CD14-positive monocyte (primary cell): ENCODE results near the gene WWOX. TPM values are rescaled to one million over a fixed set of nuclear protein-coding genes. Genes with fewer than 3 reads are reported as not detected.

Experiments used
- DNase-seq, 3 donors: peaks; one replicate each; pipeline ENCODE4 v3.0.0-alpha.2; 2011 to 2022
- H2AFZ ChIP-seq: 2 replicates; pipeline ENCODE4 v1.6.0; 2012; ENCODE audit warnings: mild to moderate bottlenecking, low read depth, low read length, inconsistent platforms; ENCODE audit not compliant: insufficient read depth, poor library complexity, severe bottlenecking
- H3K27ac ChIP-seq, 2 donors: 1 replicate in 1 of 2; 2 replicates in 1 of 2; pipeline ENCODE4 v1.5.1; 2012 to 2013; ENCODE audit warnings: low read length in 2 of 2, control low read depth in 1 of 2, inconsistent platforms in 1 of 2, low read depth in 1 of 2, mild to moderate bottlenecking in 1 of 2
- H3K27me3 ChIP-seq, 2 donors: one replicate each; pipeline versions ENCODE4 v1.6.0 to v1.6.1; 2011 to 2013; ENCODE audit warnings: low read length in 2 of 2; ENCODE audit not compliant: control insufficient read depth in 2 of 2, insufficient read depth in 2 of 2
- H3K36me3 ChIP-seq, 2 donors: replicated peaks in 1 of 2; 1 replicate in 1 of 2; 2 replicates in 1 of 2; pipeline versions ENCODE4 v1.5.1 to v1.6.1; 2012 to 2013; ENCODE audit warnings: low read length in 2 of 2, control low read depth in 1 of 2, inconsistent platforms in 1 of 2, mild to moderate bottlenecking in 1 of 2; ENCODE audit not compliant: insufficient read depth in 2 of 2, control insufficient read depth in 1 of 2
- H3K4me1 ChIP-seq, 2 donors: 1 replicate in 1 of 2; 2 replicates in 1 of 2; pipeline versions ENCODE4 v1.5.1 to v1.6.1; 2012 to 2013; ENCODE audit warnings: low read length in 2 of 2, control low read depth in 1 of 2, inconsistent platforms in 1 of 2, mild to moderate bottlenecking in 1 of 2, moderate library complexity in 1 of 2; ENCODE audit not compliant: insufficient read depth in 2 of 2, control insufficient read depth in 1 of 2
- H3K4me2 ChIP-seq: replicated peaks from 2 replicates; pipeline ENCODE3; 2012; ENCODE audit warnings: low read length, moderate library complexity, mild to moderate bottlenecking; ENCODE audit not compliant: poor library complexity, severe bottlenecking; ENCODE audit errors: extremely low read depth
- H3K4me3 ChIP-seq, 3 experiments: fragments of 200-600 bp in 1 of 3; sonication (generic) in 1 of 3; replicated peaks in 1 of 3; 1 replicate in 2 of 3; 2 replicates in 1 of 3; pipeline ENCODE4 v1.5.1; 2011 to 2013; ENCODE audit warnings: low read length in 3 of 3, mild to moderate bottlenecking in 3 of 3, control low read depth in 2 of 3, low read depth in 2 of 3, inconsistent platforms in 1 of 3, moderate library complexity in 1 of 3
- H3K79me2 ChIP-seq: 2 replicates; pipeline ENCODE4 v1.6.0; 2012; ENCODE audit warnings: mild to moderate bottlenecking, control low read depth, inconsistent platforms, low read length, moderate library complexity; ENCODE audit not compliant: insufficient read depth
- H3K9ac ChIP-seq: 2 replicates; pipeline ENCODE4 v1.6.0; 2017; ENCODE audit warnings: low read length, mild to moderate bottlenecking; ENCODE audit not compliant: insufficient read depth, poor library complexity, severe bottlenecking
- H3K9me3 ChIP-seq, 2 donors: replicated peaks in 1 of 2; 1 replicate in 1 of 2; 2 replicates in 1 of 2; pipeline versions ENCODE4 v1.5.1 to v1.6.1; 2012 to 2013; ENCODE audit warnings: low read length in 2 of 2, control low read depth in 1 of 2; ENCODE audit not compliant: control insufficient read depth in 1 of 2, insufficient read depth in 1 of 2
- H4K20me1 ChIP-seq: 2 replicates; pipeline ENCODE4 v1.6.0; 2012; ENCODE audit warnings: mild to moderate bottlenecking, low read length, control low read depth, moderate library complexity; ENCODE audit not compliant: insufficient read depth
- H3K27ac Mint-ChIP-seq, 7 donors: one replicate each; pipeline ENCODE4 v1.8.0; 2020; ENCODE audit warnings: mild to moderate bottlenecking in 7 of 7, mixed read lengths in 7 of 7, moderate library complexity in 6 of 7, inconsistent platforms in 2 of 7
- H3K27me3 Mint-ChIP-seq, 3 donors: one replicate each; pipeline ENCODE4 v1.8.0; 2021 to 2022; ENCODE audit warnings: low read depth in 3 of 3, mild to moderate bottlenecking in 3 of 3, mixed read lengths in 3 of 3, moderate library complexity in 3 of 3, inconsistent platforms in 1 of 3
- H3K36me3 Mint-ChIP-seq, 2 donors: one replicate each; pipeline ENCODE4 v1.8.0; 2020; ENCODE audit warnings: mixed read lengths in 2 of 2, inconsistent platforms in 1 of 2, mild to moderate bottlenecking in 1 of 2
- H3K4me1 Mint-ChIP-seq: one replicate; pipeline ENCODE4 v1.8.0; 2020; ENCODE audit warnings: mild to moderate bottlenecking, mixed read lengths
- H3K4me3 Mint-ChIP-seq, 2 donors: one replicate each; pipeline ENCODE4 v1.8.0; 2020; ENCODE audit warnings: mild to moderate bottlenecking in 2 of 2, mixed read lengths in 2 of 2, moderate library complexity in 1 of 2
- H3K9me3 Mint-ChIP-seq, 7 donors: one replicate each; pipeline ENCODE4 v1.8.0; 2020 to 2022; ENCODE audit warnings: mixed read lengths in 7 of 7, mild to moderate bottlenecking in 6 of 7, moderate library complexity in 6 of 7, inconsistent platforms in 2 of 7
- WGBS: methylation state at CpG from one replicate; pipeline ENCODE4 v1.1.5; 2013; ENCODE audit warnings: missing lambda C conversion rate; ENCODE audit not compliant: insufficient coverage; 5-methylcytosine and 5-hydroxymethylcytosine counted together
- intact Hi-C, 2 donors: fragments of 100-400 bp; cut with micrococcal nuclease; formaldehyde crosslinking; loops; one replicate each; pipeline versions ENCODE4 v1.15.0 to v1.15.1; 2023
- polyA plus RNA-seq, 3 donors: library from polyadenylated mRNA; depleted of rRNA in 1 of 3; unstranded in 2 of 3; stranded (reverse) in 1 of 3; fragments of 300-500 nt in 2 of 3; fragments of >200 nt in 1 of 3; fragmentation: Illumina TruSeq in 2 of 3; gene quantifications; 1 replicate in 2 of 3; 2 replicates in 1 of 3; pipeline ENCODE4 v1.2.3, GENCODE V29; 2012 to 2021
- TF ChIP-seq, protein P1 (sequence below): fragments of 200-600 bp; IDR thresholded peaks from one replicate; pipeline ENCODE4 v1.8.0; 2022; ENCODE audit warnings: antibody characterized with exemption, mild to moderate bottlenecking

The WWOX gene
- polyA plus RNA-seq, 3 donors, result 4.0 to 7.0 (median 6.3) TPM

DNA sequence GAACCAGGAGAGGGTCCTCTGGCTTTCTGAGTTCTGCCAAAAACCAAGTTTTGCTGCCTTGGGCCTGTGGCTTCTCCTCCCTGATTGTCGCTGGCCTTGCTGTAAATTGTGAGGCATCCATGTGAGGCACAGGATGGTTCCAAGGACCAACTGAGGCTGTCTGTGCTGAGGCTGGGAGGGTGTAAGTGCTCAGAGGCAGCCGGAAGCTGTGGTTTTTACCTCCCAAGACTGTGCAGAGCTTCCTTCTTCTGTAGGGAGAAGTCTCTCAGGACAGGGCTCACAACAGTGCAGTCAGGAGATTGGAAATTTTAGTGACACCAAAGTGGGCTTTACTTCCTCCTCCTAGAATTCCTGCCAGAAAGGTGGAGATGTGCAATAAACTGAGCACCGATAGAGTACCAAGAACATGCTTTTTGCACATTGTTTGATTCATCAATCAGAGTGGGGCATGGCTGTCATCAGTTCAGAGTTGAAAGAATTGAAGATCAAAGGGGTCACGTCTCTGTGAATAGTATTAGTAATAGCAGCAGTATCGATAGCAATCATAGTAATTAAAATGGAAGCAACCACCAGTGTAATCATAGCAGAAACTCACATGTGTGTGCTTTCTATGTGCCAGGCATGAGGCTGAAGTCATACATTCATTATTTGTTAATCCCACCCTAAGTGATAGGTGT lies 467.1 kb downstream of the WWOX start:
- Histone ChIP-seq H3K9ac (no peak overlapping the region), H3K27ac (no peak overlapping the region), H3K4me3 (no peak overlapping the region), H3K4me2 (no peak overlapping the region), H3K79me2 (no peaks in the 10 kb centered on the region), H3K36me3 (no peaks in the 10 kb centered on the region), H3K9me3 (no peaks in the 10 kb centered on the region), H2AFZ (no peak overlapping the region), H3K4me1 (peaks cover 17 to 26% of the 10 kb centered on the region in 2 donors), H3K27me3 (no peaks in the 10 kb centered on the region), H4K20me1 (no peaks in the 10 kb centered on the region)
- H3K27ac Mint-ChIP-seq, result peak overlapping the region in 1 of 7 donors; percentile 59
- 17% methylated on average over 3 of the region's 5 CpGs for WGBS
- TF ChIP-seq, protein P1, sequence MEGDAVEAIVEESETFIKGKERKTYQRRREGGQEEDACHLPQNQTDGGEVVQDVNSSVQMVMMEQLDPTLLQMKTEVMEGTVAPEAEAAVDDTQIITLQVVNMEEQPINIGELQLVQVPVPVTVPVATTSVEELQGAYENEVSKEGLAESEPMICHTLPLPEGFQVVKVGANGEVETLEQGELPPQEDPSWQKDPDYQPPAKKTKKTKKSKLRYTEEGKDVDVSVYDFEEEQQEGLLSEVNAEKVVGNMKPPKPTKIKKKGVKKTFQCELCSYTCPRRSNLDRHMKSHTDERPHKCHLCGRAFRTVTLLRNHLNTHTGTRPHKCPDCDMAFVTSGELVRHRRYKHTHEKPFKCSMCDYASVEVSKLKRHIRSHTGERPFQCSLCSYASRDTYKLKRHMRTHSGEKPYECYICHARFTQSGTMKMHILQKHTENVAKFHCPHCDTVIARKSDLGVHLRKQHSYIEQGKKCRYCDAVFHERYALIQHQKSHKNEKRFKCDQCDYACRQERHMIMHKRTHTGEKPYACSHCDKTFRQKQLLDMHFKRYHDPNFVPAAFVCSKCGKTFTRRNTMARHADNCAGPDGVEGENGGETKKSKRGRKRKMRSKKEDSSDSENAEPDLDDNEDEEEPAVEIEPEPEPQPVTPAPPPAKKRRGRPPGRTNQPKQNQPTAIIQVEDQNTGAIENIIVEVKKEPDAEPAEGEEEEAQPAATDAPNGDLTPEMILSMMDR, result no peak
- H3K9me3 Mint-ChIP-seq, result peaks cover 0 to 3% (median 0%) of the 10 kb centered on the region in 7 donors
- H3K4me3 Mint-ChIP-seq, result peak overlapping the region in 1 of 2 donors; percentile 29
- intact Hi-C loops, result no loop called here
- H3K27me3 Mint-ChIP-seq, result peaks cover 0 to 4% (median 0%) of the 10 kb centered on the region in 3 donors
- peak in 1 of 3 donors; percentile 44 for DNase-seq
- H3K4me1 Mint-ChIP-seq, result peaks cover 21% of the 10 kb centered on the region
- no peaks in the 10 kb centered on the region for H3K36me3 Mint-ChIP-seq

DNA sequence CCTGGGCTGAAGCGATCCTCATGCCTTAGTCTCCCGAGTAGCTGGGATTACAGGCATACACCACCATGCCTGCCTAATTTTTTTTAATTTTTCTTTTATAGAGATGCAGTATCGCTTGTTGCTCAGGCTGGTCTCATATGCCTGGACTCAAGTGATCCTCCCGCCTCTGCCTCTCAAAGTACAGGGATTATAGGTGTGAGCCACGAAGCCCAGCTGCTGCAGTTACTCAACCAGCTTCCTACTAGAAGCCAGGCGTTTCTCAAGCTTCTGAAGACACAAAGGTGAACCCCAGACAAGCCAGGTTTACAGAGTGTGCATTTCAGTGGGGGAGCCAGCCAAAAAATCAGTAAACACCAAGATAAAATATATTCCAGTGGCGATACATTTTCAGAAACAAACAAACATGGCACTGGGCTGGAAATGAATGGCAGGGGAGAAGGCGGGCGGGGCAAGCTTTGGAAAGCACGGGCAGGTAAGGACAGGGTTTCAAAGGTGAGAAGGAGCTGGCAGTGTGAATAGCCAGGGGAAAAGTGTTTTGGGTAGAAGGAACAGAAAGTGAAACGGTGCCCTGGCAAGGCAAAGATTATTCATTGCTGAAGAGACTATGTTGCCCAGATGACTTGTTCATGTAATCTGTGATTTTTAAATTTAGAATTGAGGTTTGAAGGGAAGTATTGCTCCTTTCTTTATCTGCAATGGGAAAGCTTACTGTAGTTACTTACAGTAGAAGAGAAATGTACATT lies 471.1 kb downstream of the WWOX start:
- Histone ChIP-seq H3K4me2 (no peak overlapping the region), H4K20me1 (no peaks in the 10 kb centered on the region), H2AFZ (no peak overlapping the region), H3K4me3 (no peak overlapping the region), H3K36me3 (no peaks in the 10 kb centered on the region), H3K27me3 (no peaks in the 10 kb centered on the region), H3K9ac (no peak overlapping the region), H3K27ac (no peak overlapping the region), H3K9me3 (no peaks in the 10 kb centered on the region), H3K79me2 (no peaks in the 10 kb centered on the region), H3K4me1 (peaks cover 17 to 32% of the 10 kb centered on the region in 2 donors)
- WGBS, result 87% methylated on average over 9 of the region's 11 CpGs
- Mint-ChIP-seq H3K4me1 (peaks cover 28% of the 10 kb centered on the region), H3K9me3 (peaks cover 0 to 5% (median 1%) of the 10 kb centered on the region in 7 donors), H3K27me3 (peaks cover 0 to 2% (median 0%) of the 10 kb centered on the region in 3 donors), H3K4me3 (no peak overlapping the region), H3K27ac (no peak overlapping the region), H3K36me3 (no peaks in the 10 kb centered on the region)
- no peak for DNase-seq
- intact Hi-C loops, result no loop called here
- TF ChIP-seq, protein P1, result no peak
